ENCODE results near the gene LRIG1.

GRCh38 chr3:66423791-66424190 is 77.0 kb downstream of the LRIG1 start:
- TF ChIP-seq CTCF (IDR thresholded peaks at IDR 0.05) = no peak
- TF ChIP-seq POLR2A (IDR thresholded peaks at IDR 0.05) = no peak

Measured in prostate gland (tissue), 2 donors.